K562 (cell line): ENCODE measurements around the gene FOXL2NB. TPM values are rescaled to one million over a fixed set of nuclear protein-coding genes. Genes with fewer than 3 reads are reported as not detected.

Source experiments
- ATAC-seq: fragments of 200-7000 bp; cut with Tn5 transposase; 3 replicates; pipeline ENCODE4 v1.9.1; 2020; ENCODE audit warnings: moderate library complexity
- BruUV-seq: library from RNA; stranded (reverse); fragments of 400-500 nt; replicated peaks from 2 replicates; lab custom pipeline; 2021; lab: Mats Ljungman, UMichigan
- CTCF ChIA-PET: fragments of 300-600 bp; formaldehyde crosslinking; extraction: SDS; loops from one replicate; lab custom pipeline; 2021; ENCODE audit warnings: low intra/inter-chr PET ratio; lab: Yijun Ruan, JAX
- POLR2A ChIA-PET: fragments of 300-600, 350-650 bp; sonication (Branson Sonifier 250); formaldehyde crosslinking; extraction: SDS; loops from one replicate; lab custom pipeline; 2021; ENCODE audit warnings: antibody characterized with exemption, inconsistent platforms; lab: Yijun Ruan, JAX
- DNase-seq, 4 experiments: peaks; one replicate each; pipeline versions ENCODE4 v3.0.0 to v3.0.0-alpha.2; 2011 to 2018; ENCODE audit warnings: low spot score in 3 of 4, mixed read lengths in 3 of 4; ENCODE audit errors: extremely low read depth in 1 of 4
- FAIRE-seq: peaks from 2 replicates; lab custom pipeline; 2011; peaks lifted over from hg19 to GRCh38; lab: Jason Lieb, UNC
- H2AFZ ChIP-seq: 2 replicates; pipeline ENCODE4 v1.6.0; 2011; ENCODE audit warnings: low read depth, low read length, control low read depth, inconsistent platforms
- H3K27ac ChIP-seq: fragments of 200-600 bp; 3 replicates; pipeline ENCODE4 v1.8.0; 2011; ENCODE audit warnings: low read depth, mild to moderate bottlenecking, control low read depth, inconsistent platforms, low read length, moderate library complexity, mixed read lengths; ENCODE audit errors: extremely low read depth
- H3K27me3 ChIP-seq, 2 experiments: fragments of 300-600 bp in 1 of 2; 2 replicates in 1 of 2; 3 replicates in 1 of 2; pipeline versions ENCODE4 v1.6.0 to v1.8.0; 2011; ENCODE audit warnings: inconsistent platforms in 2 of 2, low read length in 2 of 2, mild to moderate bottlenecking in 1 of 2, mixed read lengths in 1 of 2, moderate library complexity in 1 of 2; ENCODE audit not compliant: control insufficient read depth in 2 of 2, insufficient read depth in 2 of 2
- H3K36me3 ChIP-seq: fragments of 300-600 bp; 3 replicates; pipeline ENCODE4 v1.8.0; 2011; ENCODE audit warnings: mild to moderate bottlenecking, low read length, inconsistent platforms; ENCODE audit not compliant: control insufficient read depth, insufficient read depth
- H3K4me1 ChIP-seq, 2 experiments: fragments of 200-600 bp in 1 of 2; replicated peaks in 1 of 2; 2 replicates in 1 of 2; 3 replicates in 1 of 2; pipeline versions ENCODE4 v1.5.1 to v1.8.0; 2011; ENCODE audit warnings: inconsistent platforms in 2 of 2, low read length in 2 of 2, mild to moderate bottlenecking in 1 of 2, mixed read lengths in 1 of 2, moderate library complexity in 1 of 2; ENCODE audit not compliant: control insufficient read depth in 2 of 2, insufficient read depth in 2 of 2
- H3K4me2 ChIP-seq: 2 replicates; pipeline ENCODE4 v1.6.1; 2011; ENCODE audit warnings: low read length, control low read depth, inconsistent platforms, mixed read lengths; ENCODE audit not compliant: insufficient read depth
- H3K4me3 ChIP-seq: fragments of 200-600 bp; sonication (generic), shearing (Covaris generic); 2 replicates; pipeline ENCODE4 v1.5.1; 2016; ENCODE audit warnings: control low read depth, inconsistent platforms
- H3K79me2 ChIP-seq: fragments of 200-600 bp; 3 replicates; pipeline ENCODE4 v1.8.0; 2011; ENCODE audit warnings: low read length, inconsistent platforms; ENCODE audit not compliant: control insufficient read depth, insufficient read depth
- H3K9ac ChIP-seq, 2 experiments: 2 replicates each; pipeline versions ENCODE4 v1.6.0 to v1.6.1; 2011; ENCODE audit warnings: low read depth in 2 of 2, low read length in 2 of 2, control low read depth in 1 of 2, inconsistent platforms in 1 of 2, mild to moderate bottlenecking in 1 of 2, mixed read lengths in 1 of 2; ENCODE audit not compliant: insufficient read depth in 1 of 2
- H3K9me1 ChIP-seq: one replicate; pipeline ENCODE4 v1.6.0; 2011; ENCODE audit warnings: inconsistent platforms, mild to moderate bottlenecking, low read length, moderate library complexity; ENCODE audit not compliant: control insufficient read depth, insufficient read depth
- H3K9me3 ChIP-seq: replicated peaks from 2 replicates; pipeline ENCODE4 v1.5.1; 2011; ENCODE audit warnings: low read depth, low read length, inconsistent platforms; ENCODE audit not compliant: control insufficient read depth, insufficient read depth
- H4K20me1 ChIP-seq: replicated peaks from 2 replicates; pipeline ENCODE4 v1.6.1; 2011; ENCODE audit warnings: low read length, inconsistent platforms, mixed read lengths; ENCODE audit not compliant: control insufficient read depth, insufficient read depth
- CXXC5 ChIP-seq: fragments of 250-450 bp; sonication (Bioruptor Pico); IDR thresholded peaks from 2 replicates; pipeline ENCODE4 v1.8.0; 2022; ENCODE audit warnings: inconsistent platforms, mild to moderate bottlenecking, moderate library complexity
- E2F6 ChIP-seq, 2 experiments: IDR thresholded peaks; 2 replicates each; pipeline ENCODE4 v1.6.1; 2011; ENCODE audit warnings: borderline replicate concordance in 1 of 2, control low read depth in 1 of 2, low read depth in 1 of 2, low read length in 1 of 2, mild to moderate bottlenecking in 1 of 2, mixed read lengths in 1 of 2, moderate library complexity in 1 of 2; ENCODE audit not compliant: insufficient read depth in 1 of 2, insufficient read length in 1 of 2, poor library complexity in 1 of 2, severe bottlenecking in 1 of 2; ENCODE audit errors: extremely low read depth in 1 of 2
- PKNOX1 ChIP-seq: fragments of 450-650 bp; IDR thresholded peaks from 2 replicates; pipeline ENCODE4 v1.6.1; 2016
- POLR2H ChIP-seq: IDR thresholded peaks from 2 replicates; pipeline ENCODE4 v1.6.1; 2016; ENCODE audit warnings: missing genetic modification characterization, low read depth, mild to moderate bottlenecking, control low read depth, missing compliant biosample characterization, moderate library complexity
- SMARCC2 ChIP-seq: fragments of 450-650 bp; IDR thresholded peaks from 2 replicates; pipeline ENCODE4 v1.6.1; 2017; ENCODE audit warnings: antibody characterized with exemption, moderate library complexity, mild to moderate bottlenecking, low read depth
- SMC3 ChIP-seq: conservative IDR thresholded peaks from 2 replicates; pipeline ENCODE4 v1.6.1; 2011; ENCODE audit warnings: low read depth, low read length, improper control_type of control experiment; ENCODE audit not compliant: insufficient read depth
- ZBTB11 ChIP-seq, 3 experiments: fragments of 200-800 bp in 1 of 3; fragments of 250-450 bp in 1 of 3; fragments of 450-650 bp in 1 of 3; sonication (Bioruptor Pico) in 1 of 3; sonication (Bioruptor generic) in 1 of 3; formaldehyde crosslinking in 1 of 3; IDR thresholded peaks; 2 replicates each; pipeline versions ENCODE4 v1.6.1 to v1.8.0; 2016 to 2022; ENCODE audit warnings: mild to moderate bottlenecking in 2 of 3, missing genetic modification characterization in 2 of 3, missing compliant biosample characterization in 1 of 3, moderate library complexity in 1 of 3
- ZEB2 ChIP-seq: fragments of 450-650 bp; IDR thresholded peaks from 2 replicates; pipeline ENCODE4 v1.6.1; 2016
- ZNF717 ChIP-seq: fragments of 250-450 bp; sonication (Bioruptor Pico); IDR thresholded peaks from 2 replicates; pipeline ENCODE4 v1.5.0; 2021
- WGBS: fragments of 100-300 bp; shearing (Covaris generic); methylation state at CpG from one replicate; pipeline ENCODE4 v1.1.6; 2016; ENCODE audit warnings: low coverage, mixed read lengths; ENCODE audit not compliant: insufficient coverage; ENCODE audit errors: missing lambda C conversion rate; 5-methylcytosine and 5-hydroxymethylcytosine counted together
- in situ Hi-C: fragments of 300-500 bp; cut with MboI; formaldehyde crosslinking; loops from 4 replicates; pipeline ENCODE4 v1.15.0; 2018; ENCODE audit warnings: inconsistent platforms, mixed read lengths
- intact Hi-C: fragments of 100-400 bp; cut with micrococcal nuclease; formaldehyde crosslinking; loops from 2 replicates; pipeline ENCODE4 v1.14.2; 2022
- polyA plus RNA-seq, 8 experiments: library from polyadenylated mRNA; depleted of rRNA in 4 of 8; stranded (reverse) in 5 of 8; unstranded in 3 of 8; fragments of >200 nt; fragmentation: Nextera tagmentation in 2 of 8; fragmentation: Illumina TruSeq in 1 of 8; extraction: Ambion mirVana in 2 of 8; extraction: Trizol in 1 of 8; gene quantifications; 2 replicates each; pipeline versions ENCODE4 v1.2.1 to v1.2.3, GENCODE V29; 2011 to 2014; ENCODE audit warnings: inconsistent platforms in 1 of 8, missing spikeins in 1 of 8
- total RNA-seq, 7 experiments: library from RNA; depleted of rRNA in 6 of 7; stranded (reverse); fragments of >200 nt in 6 of 7; fragmentation: Illumina TruSeq in 2 of 7; extraction: Trizol in 2 of 7; gene quantifications; 2 replicates each; pipeline versions ENCODE4 v1.2.1 to v1.2.3, GENCODE V29; 2011 to 2021; ENCODE audit warnings: low replicate concordance in 1 of 7

Gene FOXL2NB
- total and polyA plus RNA-seq, 9 of the 15 experiments (the other 6 are each of a cell fraction or from before 2014, with no cell fraction given): 0.71 to 17.4 (median 9.0) TPM

GRCh38 chr3:138942861-138943623, 4.0 kb upstream of the FOXL2NB start (continued):
- no peak for TF ChIP-seq PKNOX1

DNA sequence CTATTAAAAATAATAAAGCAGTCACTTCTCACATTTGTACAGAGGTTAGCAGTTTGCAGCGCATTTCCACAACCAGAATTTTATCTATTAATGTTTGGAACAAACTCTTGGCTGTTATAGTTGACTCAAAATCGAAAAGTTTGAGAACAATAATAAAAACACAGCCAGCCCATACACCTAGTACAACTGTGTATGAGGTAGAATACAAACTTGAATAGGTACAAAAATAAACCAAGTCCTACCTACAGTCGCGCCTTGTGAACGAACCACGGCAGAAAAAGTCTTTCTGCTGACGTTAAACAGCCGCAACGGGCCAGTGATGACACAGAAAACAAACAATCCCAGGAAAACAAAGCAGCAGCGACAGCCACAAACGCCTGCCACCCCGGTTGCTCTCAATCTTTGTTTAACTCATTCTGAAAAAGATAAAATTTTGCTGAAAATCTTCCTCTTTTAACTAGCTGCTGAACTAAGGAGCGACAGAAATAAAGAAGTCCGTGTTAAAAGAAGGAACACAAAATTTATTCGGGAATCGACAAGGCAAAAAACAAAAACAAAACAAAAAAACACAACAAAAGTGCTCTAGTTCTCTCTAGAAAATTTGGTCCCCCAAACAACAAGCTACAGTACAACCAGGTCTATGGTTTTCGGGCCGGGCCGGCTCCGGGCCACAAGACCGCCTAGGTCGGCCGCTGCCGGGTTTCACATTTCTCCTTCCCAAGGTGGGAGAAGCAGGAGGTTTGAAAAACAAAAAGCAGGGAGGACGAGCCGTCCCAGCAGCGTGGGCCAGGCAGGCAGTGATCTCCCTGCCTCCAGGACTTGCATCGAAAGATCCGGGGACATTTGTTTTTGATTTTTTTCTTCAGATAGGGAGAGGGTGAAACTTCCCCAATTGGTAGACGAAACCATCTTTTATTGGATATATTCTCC, 3.0 kb upstream of the FOXL2NB start:
- peak overlapping the region; percentile 90 for H2AFZ ChIP-seq
- peaks cover 20% of the 10 kb centered on the region for H3K36me3 ChIP-seq
- H3K4me3 ChIP-seq: peak overlapping the region; percentile 59
- FAIRE-seq (peak; percentile 80), ATAC-seq (peak; percentile 1; the same call in 2 of the 3 replicates), DNase-seq (peak in 3 of 4 experiments; percentile 31 to 73 (median 55))
- in situ Hi-C loops: loop anchor here (25.0 kb wide), 1 partner anchor 882 kb away; no protein-coding TSS in a partner anchor
- H3K27me3 ChIP-seq: no peaks in the 10 kb centered on the region
- H3K4me2 ChIP-seq: peak overlapping the region; percentile 87
- CTCF ChIA-PET: interaction anchor here (0.9 kb wide), 1 partner anchor 385 kb away, joined by 3 read pairs; no protein-coding TSS in a partner anchor
- no peaks in the 10 kb centered on the region for H3K9me3 ChIP-seq
- WGBS: under 1% methylated on average over 30 of the region's 30 CpGs
- H3K9me1 ChIP-seq: no peaks in the 10 kb centered on the region
- H4K20me1 ChIP-seq: no peaks in the 10 kb centered on the region; the same call in 1 of the 2 replicates
- H3K9ac ChIP-seq: peak overlapping the region; percentile 78 to 85
- peaks cover 22 to 56% of the 10 kb centered on the region in 2 experiments; a peak in 4 of 5 replicates for H3K4me1 ChIP-seq
- peaks cover 72% of the 10 kb centered on the region for H3K79me2 ChIP-seq
- POLR2A ChIA-PET: interaction anchor here (0.6 to 2.0 kb wide), 9 partner anchors 8 to 607 kb away, joined by 3 to 10 read pairs (median 3); no protein-coding TSS in a partner anchor
- H3K27ac ChIP-seq: peak overlapping the region; percentile 79
- intact Hi-C loops: loop anchor here (2.0 to 10.0 kb wide), 2 partner anchors 35 to 879 kb away; no protein-coding TSS in a partner anchor
- BruUV-seq: TSS peak; percentile 39
- TF ChIP-seq SMARCC2 (0 out of 2 replicates have a peak, but pooled peaks have one; percentile 24), E2F6 (IDR thresholded peaks at IDR 0.05; ENCODE audit: borderline replicate concordance in 1 of 2, extremely low read depth in 1 of 2, insufficient read depth in 1 of 2, insufficient read length in 1 of 2, low read depth in 1 of 2, low read length in 1 of 2, poor library complexity in 1 of 2, severe bottlenecking in 1 of 2) (peak in 1 of 2 experiments; percentile 59), POLR2H (tag) (peak; percentile 63; the same call in 1 of the 2 replicates), CXXC5 (CRISPR knock-in tag) (0 out of 2 replicates have a peak, but pooled peaks have one; percentile 31), ZNF717 (no peak), ZBTB11 (CRISPR knock-in tag; IDR thresholded peaks at IDR 0.05) (0 out of 6 replicates have a peak, but pooled peaks of 1 of the 3 experiments have one; percentile 13), SMC3 (no peak), ZEB2 (0 out of 2 replicates have a peak, but pooled peaks have one; percentile 13)
